Adipocyte (in vitro differentiated cells): ENCODE measurements around the gene ANO3.

ENCODE experiments used
- DNase-seq: peaks from one replicate; pipeline ENCODE4 v3.0.0-alpha.2; 2015; ENCODE audit warnings: low read depth
- H3K27me3 ChIP-seq: replicated peaks from 2 replicates; pipeline ENCODE4 v1.7.0; 2013; ENCODE audit warnings: mild to moderate bottlenecking, low read length, moderate library complexity; ENCODE audit not compliant: control insufficient read depth, insufficient read depth
- H3K36me3 ChIP-seq: 2 replicates; pipeline ENCODE4 v1.7.0; 2013; ENCODE audit warnings: low read length, mild to moderate bottlenecking, moderate library complexity; ENCODE audit not compliant: control insufficient read depth, insufficient read depth, severe bottlenecking
- H3K4me1 ChIP-seq: 2 replicates; pipeline ENCODE4 v1.7.0; 2013; ENCODE audit warnings: mild to moderate bottlenecking, low read length, moderate library complexity; ENCODE audit not compliant: control insufficient read depth, insufficient read depth
- H3K4me3 ChIP-seq: 2 replicates; pipeline ENCODE4 v1.7.0; 2013; ENCODE audit warnings: mild to moderate bottlenecking, low read length, moderate library complexity
- H3K9ac ChIP-seq: 2 replicates; pipeline ENCODE4 v1.7.0; 2013; ENCODE audit warnings: mild to moderate bottlenecking, low read length, moderate library complexity
- H3K9me3 ChIP-seq: 2 replicates; pipeline ENCODE4 v1.7.0; 2013; ENCODE audit warnings: mild to moderate bottlenecking, low read length, moderate library complexity; ENCODE audit not compliant: control insufficient read depth

Gene ANO3

DNA sequence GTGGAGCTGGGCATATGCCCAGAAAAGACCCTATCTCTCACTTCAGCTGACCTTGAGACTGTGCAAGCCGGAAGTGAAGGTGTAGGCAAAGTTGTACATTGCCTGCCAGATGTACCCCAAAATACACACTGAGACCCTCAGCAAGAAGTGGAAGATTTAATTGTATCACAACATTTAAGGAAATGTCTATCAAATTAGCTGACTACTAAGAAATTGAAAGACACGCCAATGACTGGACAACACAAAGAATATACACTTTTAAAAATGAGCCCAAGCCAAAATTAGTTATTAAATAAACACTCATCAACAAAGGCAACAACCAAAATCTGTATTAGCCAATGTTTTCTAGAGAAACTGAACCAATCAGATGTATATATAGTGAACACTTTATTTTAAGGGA is 7.7 kb upstream of the ANO3 start:
- Histone ChIP-seq H3K36me3 (no peaks in the 10 kb centered on the region), H3K27me3 (peaks cover 2% of the 10 kb centered on the region), H3K9me3 (no peaks in the 10 kb centered on the region), H3K4me1 (no peaks in the 10 kb centered on the region), H3K9ac (no peak overlapping the region), H3K4me3 (no peak overlapping the region)
- no peak for DNase-seq

DNA sequence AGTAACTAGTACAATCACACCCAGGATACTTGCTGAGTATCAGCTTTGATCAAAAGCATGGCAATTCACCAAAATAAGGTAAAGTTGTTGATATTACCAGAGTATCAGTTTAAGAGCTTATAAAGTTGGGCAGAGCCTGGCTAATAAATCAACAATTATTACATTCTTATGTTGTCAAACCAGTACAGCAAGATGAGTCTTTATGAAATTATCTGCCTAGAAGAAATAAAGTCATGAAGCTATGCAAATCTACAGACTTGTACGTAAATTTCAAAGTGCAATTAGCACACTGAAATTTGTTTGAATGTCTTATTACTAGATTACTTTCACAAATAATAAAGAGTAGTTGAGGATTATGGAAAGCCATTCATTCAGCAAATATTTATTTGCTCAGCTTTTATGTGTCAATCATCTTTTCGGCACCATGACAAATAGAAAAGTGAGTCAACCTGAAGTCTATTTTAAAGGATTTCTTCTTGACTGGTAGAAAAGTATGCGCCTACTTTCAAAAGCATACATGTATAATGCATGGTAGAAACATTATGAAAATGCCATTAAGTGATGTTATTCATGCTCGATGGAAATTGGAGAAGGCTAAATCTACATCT is 5.0 kb upstream of the ANO3 start:
- Histone ChIP-seq H3K9ac (no peak overlapping the region), H3K36me3 (no peaks in the 10 kb centered on the region), H3K4me3 (no peak overlapping the region), H3K4me1 (peaks cover 3% of the 10 kb centered on the region), H3K27me3 (peaks cover 13% of the 10 kb centered on the region), H3K9me3 (no peaks in the 10 kb centered on the region)
- DNase-seq = no peak

DNA sequence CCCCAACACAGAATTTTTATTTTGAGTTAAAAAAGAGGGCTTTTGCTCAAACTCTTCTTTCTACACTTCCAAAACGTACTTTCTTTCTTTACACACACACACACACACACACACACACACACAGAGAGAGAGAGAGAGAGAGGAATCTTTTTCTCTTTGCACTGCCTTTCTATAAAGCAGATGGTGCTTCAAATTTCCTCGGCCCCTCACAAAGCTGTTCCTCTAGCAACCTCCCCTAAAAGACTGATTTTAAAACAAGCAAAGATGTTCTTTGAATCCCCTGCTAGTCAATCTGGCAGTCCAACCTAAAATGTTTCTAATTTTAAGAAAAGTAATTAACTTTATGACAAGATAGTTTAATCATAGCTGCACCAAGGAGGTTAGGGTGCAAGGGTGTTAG is 2.7 kb upstream of the ANO3 start:
- no peak for DNase-seq
- peaks cover 15% of the 10 kb centered on the region for H3K4me1 ChIP-seq
- H3K36me3 ChIP-seq = no peaks in the 10 kb centered on the region
- H3K27me3 ChIP-seq = peaks cover 14% of the 10 kb centered on the region
- no peak overlapping the region for H3K4me3 ChIP-seq
- no peaks in the 10 kb centered on the region for H3K9me3 ChIP-seq
- no peak overlapping the region for H3K9ac ChIP-seq

DNA sequence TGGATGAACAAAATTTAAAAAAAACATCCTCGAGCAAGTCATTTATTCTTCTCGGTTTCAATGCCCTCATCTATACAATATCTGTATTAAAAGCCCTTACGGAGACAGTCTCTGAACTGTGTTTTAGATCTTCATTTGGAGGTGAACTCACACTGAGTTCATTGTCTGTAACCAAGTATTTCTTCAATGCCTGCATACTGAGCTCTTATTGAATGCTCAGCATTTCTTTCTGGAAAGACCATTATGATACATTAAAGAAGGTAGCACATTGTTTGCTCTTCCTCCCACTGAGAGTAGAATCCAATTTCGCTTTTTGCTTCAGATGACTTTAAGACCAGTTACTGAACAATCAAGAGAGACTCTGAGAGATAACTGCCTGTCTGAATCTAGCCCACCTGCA is 1.7 kb upstream of the ANO3 start:
- H3K27me3 ChIP-seq = peaks cover 14% of the 10 kb centered on the region

DNA sequence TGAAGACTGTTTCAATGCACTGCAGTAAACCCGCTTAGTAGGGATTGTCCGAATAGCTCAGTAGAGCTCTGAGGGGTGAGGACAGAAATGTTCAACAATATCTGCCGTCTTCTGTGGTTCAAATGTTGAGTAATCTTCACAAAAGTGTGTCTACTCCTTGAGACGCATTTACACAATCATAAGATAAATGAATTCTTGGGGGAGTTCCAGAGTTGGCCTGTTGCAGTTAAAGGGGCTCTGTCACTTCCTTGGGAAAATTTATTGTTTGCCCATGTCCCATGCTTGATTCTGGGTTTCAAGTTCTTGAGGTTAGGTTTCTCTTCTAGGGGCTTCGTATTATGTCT is 614 bp downstream of the ANO3 start:
- peak; percentile 60 for DNase-seq
- H3K9me3 ChIP-seq = no peaks in the 10 kb centered on the region

More for the DNA sequence above, 1.7 kb upstream of the ANO3 start:
- no peak overlapping the region for H3K9ac ChIP-seq
- no peak overlapping the region for H3K4me3 ChIP-seq
- peaks cover 18% of the 10 kb centered on the region for H3K4me1 ChIP-seq
- DNase-seq = no peak
- H3K9me3 ChIP-seq = no peaks in the 10 kb centered on the region
- H3K36me3 ChIP-seq = no peaks in the 10 kb centered on the region

DNA sequence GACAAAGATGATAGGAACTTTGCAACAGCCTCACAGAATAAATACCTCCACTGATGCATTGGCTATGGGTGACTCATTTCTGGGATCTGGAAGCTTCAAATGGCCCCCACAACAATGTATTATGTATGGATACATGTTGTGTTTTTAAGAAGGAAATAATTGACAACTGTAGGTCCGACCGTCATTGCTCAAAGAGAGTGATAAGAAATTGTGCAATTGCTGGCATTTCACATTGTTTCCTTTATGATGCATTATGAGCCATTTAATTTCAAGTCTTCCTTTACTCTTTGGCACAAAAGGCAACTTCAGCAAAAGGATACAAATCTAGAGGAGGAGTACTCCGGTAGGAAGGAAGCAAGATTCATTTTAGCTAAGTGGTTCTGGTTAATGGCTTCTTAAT is 2.0 kb downstream of the ANO3 start:
- Histone ChIP-seq H3K4me3 (no peak overlapping the region), H3K4me1 (peaks cover 18% of the 10 kb centered on the region)

More for the DNA sequence above, 614 bp downstream of the ANO3 start:
- peak overlapping the region; percentile 75 for H3K4me3 ChIP-seq
- H3K36me3 ChIP-seq = no peaks in the 10 kb centered on the region
- peaks cover 14% of the 10 kb centered on the region for H3K27me3 ChIP-seq
- H3K9ac ChIP-seq = no peak overlapping the region
- peaks cover 18% of the 10 kb centered on the region for H3K4me1 ChIP-seq

DNA sequence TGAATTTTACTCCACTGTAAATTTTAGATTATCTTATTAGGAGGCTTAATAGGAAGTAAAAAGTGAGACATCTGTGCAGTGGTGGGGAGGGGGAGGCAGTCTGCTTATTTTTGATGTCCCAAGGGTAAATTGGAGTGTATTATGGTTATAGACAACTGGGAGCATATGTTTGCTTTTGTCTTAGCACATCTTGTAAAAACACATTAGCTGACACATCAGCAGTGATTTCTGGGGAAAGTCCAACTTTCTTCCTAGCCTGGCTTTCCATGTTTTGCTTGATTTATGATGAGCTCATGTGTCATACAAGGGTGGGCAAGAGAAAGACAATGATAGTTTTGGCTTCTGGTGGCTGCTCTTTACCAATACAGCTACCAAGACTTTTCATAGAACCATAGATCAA is 4.0 kb downstream of the ANO3 start:
- H3K27me3 ChIP-seq = peaks cover 8% of the 10 kb centered on the region
- no peak overlapping the region for H3K9ac ChIP-seq
- H3K4me3 ChIP-seq = no peak overlapping the region
- DNase-seq = no peak
- no peaks in the 10 kb centered on the region for H3K36me3 ChIP-seq
- no peaks in the 10 kb centered on the region for H3K9me3 ChIP-seq
- peaks cover 18% of the 10 kb centered on the region for H3K4me1 ChIP-seq

More for the DNA sequence above, 2.0 kb downstream of the ANO3 start:
- no peaks in the 10 kb centered on the region for H3K9me3 ChIP-seq
- H3K36me3 ChIP-seq = no peaks in the 10 kb centered on the region
- DNase-seq = peak; percentile 35
- H3K9ac ChIP-seq = no peak overlapping the region
- peaks cover 12% of the 10 kb centered on the region for H3K27me3 ChIP-seq

DNA sequence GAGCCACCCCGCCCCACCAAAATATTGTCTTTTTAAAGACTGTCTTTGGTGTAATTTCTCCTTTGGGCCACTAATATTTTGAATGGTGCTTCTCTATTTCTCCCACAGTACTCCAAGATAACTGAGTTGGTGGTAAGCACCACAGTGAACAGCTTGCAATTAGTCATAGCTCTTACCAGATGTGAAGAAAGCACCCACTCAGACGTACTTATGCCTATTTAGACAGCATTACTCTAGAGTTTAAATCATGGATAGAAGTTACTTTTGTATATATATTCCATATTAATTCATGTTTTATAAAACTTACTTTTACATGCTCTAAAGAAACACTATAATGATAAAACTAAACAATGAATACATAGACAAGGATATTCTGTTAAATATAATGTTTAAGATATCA is 12.7 kb downstream of the ANO3 start:
- Histone ChIP-seq H3K27me3 (no peaks in the 10 kb centered on the region), H3K9me3 (no peaks in the 10 kb centered on the region), H3K9ac (no peak overlapping the region), H3K4me1 (peaks cover 5% of the 10 kb centered on the region), H3K4me3 (no peak overlapping the region), H3K36me3 (no peaks in the 10 kb centered on the region)
- DNase-seq = peak; percentile 9

DNA sequence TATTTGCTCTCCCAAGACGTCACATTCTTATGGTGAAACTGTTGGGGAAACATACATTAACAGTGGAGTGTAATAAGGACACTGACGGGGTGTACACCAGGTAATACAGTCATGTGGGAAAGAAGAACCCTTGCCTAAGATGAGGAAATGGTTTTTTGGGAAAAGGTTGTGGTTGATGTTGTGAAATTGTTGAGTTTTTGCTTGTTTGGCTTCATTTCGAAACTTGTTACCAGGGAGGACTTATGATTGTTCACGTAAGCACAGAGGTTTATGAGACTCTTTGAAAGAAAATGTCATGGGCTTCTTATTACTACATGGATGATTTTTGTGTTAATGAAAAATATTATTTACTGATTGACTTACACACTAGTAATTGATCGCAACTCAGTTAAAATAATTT is 16.8 kb downstream of the ANO3 start:
- Histone ChIP-seq H3K4me3 (no peak overlapping the region), H3K9me3 (no peaks in the 10 kb centered on the region), H3K27me3 (no peaks in the 10 kb centered on the region), H3K36me3 (no peaks in the 10 kb centered on the region), H3K4me1 (peaks cover 5% of the 10 kb centered on the region), H3K9ac (no peak overlapping the region)
- DNase-seq = peak; percentile 15

DNA sequence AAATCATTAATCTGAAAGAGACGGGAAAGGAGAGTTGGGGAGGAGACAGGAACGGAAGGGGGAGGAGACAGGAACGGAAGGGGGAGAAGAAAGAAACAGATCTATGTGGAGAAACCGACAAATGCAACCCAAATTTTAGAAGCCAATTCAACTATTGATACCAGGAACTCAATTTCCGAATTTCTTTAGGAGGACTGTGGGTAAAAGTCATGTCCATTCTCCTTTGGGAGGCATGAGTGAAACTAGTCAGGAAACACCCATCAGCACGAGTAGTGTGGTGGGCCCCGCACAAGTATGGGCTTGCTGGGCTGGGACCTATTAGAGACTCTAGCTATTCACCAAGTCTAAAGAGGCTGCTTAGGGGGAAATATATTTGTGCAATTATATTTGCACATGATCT is 18.1 kb downstream of the ANO3 start:
- no peak overlapping the region for H3K4me3 ChIP-seq

DNA sequence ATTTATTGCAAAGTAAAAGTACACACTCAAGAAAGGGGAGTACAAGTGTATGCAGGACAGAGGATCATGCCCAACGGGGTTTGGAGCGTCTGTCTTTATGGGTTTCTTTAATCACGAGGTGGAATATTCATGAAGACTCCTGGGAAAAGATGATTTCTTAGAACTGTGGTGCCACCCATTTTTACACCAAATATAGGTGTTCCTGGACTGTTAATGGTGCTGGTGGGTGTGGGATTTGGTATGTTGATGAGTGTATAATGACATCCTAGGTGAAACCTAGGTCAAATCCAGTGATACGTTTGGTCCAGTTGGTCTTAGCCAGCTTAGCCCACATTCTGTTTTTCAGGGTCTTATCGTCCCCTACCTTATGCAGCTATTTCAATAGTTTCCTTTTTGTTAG is 21.1 kb downstream of the ANO3 start:
- no peaks in the 10 kb centered on the region for H3K36me3 ChIP-seq
- DNase-seq = no peak
- peaks cover 5% of the 10 kb centered on the region for H3K4me1 ChIP-seq
- H3K27me3 ChIP-seq = no peaks in the 10 kb centered on the region
- no peak overlapping the region for H3K4me3 ChIP-seq
- H3K9ac ChIP-seq = no peak overlapping the region
- no peaks in the 10 kb centered on the region for H3K9me3 ChIP-seq

More for the DNA sequence above, 18.1 kb downstream of the ANO3 start:
- H3K36me3 ChIP-seq = no peaks in the 10 kb centered on the region
- no peaks in the 10 kb centered on the region for H3K27me3 ChIP-seq
- no peaks in the 10 kb centered on the region for H3K9me3 ChIP-seq
- no peak overlapping the region for H3K9ac ChIP-seq
- H3K4me1 ChIP-seq = peaks cover 5% of the 10 kb centered on the region
- no peak for DNase-seq

DNA sequence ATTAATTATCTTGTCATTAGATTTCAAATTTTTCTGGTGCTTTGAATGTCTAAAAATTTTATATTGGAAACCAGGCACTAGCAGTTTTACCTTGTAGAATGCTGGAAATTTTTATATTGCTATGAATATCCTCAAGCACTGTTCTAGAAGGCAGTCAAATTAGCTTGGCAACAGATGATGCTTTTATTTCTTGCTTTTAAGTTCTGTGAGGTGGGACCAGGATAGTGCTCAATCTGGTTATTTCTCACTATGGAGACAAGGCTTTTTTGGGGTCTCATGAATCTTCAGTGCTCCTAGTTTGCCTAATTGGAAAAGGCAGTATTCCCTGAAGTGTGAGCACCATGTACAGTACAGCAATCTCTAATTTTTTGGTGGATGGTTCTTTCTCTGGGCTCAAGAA is 27.1 kb downstream of the ANO3 start:
- no peaks in the 10 kb centered on the region for H3K4me1 ChIP-seq
- no peaks in the 10 kb centered on the region for H3K27me3 ChIP-seq
- DNase-seq = no peak
- peaks cover 4% of the 10 kb centered on the region for H3K9me3 ChIP-seq
- H3K36me3 ChIP-seq = no peaks in the 10 kb centered on the region
- H3K9ac ChIP-seq = no peak overlapping the region
- H3K4me3 ChIP-seq = no peak overlapping the region
